ENCODE data around the gene MICU1. TPM values are rescaled to one million over a fixed set of nuclear protein-coding genes. Genes with fewer than 3 reads are reported as not detected.
"Not testable (repeated sequence)": the region's sequence is repeated elsewhere in the genome, so short reads cannot be mapped to it uniquely, and the experiment has no call there.

MICU1 gene
- total RNA-seq, 1 donor from 2014 or later: 29.2 TPM

DNA sequence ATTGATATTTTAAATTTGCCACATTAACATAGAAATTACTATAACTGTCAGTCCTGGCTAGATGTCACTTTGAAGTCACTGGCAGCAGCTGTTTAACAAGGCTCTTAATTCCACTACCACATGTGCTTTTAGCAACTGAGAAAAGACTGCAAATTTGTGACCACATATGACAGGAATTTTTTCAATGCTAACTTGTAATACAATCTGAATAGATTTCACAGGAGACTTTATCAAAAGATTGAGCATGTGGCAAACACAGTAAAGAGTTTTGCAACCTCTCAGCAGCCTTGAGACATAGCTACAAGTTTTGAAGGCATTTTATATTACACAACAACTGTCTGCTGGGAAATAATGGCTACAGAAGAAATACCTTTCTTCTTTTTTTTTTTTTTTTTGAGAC, 73.0 kb downstream of the MICU1 start:
- Histone ChIP-seq H3K27ac (no peak overlapping the region), H3K4me3 (no peak overlapping the region), H3K27me3 (no peaks in the 10 kb centered on the region), H3K9me3 (no peaks in the 10 kb centered on the region), H3K4me1 (no peaks in the 10 kb centered on the region), H3K36me3 (peaks cover 0 to 31% of the 10 kb centered on the region in 2 donors)
- intact Hi-C loops (cut with DNase I): no loop called here
- TF ChIP-seq, protein P1, sequence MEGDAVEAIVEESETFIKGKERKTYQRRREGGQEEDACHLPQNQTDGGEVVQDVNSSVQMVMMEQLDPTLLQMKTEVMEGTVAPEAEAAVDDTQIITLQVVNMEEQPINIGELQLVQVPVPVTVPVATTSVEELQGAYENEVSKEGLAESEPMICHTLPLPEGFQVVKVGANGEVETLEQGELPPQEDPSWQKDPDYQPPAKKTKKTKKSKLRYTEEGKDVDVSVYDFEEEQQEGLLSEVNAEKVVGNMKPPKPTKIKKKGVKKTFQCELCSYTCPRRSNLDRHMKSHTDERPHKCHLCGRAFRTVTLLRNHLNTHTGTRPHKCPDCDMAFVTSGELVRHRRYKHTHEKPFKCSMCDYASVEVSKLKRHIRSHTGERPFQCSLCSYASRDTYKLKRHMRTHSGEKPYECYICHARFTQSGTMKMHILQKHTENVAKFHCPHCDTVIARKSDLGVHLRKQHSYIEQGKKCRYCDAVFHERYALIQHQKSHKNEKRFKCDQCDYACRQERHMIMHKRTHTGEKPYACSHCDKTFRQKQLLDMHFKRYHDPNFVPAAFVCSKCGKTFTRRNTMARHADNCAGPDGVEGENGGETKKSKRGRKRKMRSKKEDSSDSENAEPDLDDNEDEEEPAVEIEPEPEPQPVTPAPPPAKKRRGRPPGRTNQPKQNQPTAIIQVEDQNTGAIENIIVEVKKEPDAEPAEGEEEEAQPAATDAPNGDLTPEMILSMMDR (IDR thresholded peaks at IDR 0.05): no peak
- TF ChIP-seq POLR2A (IDR thresholded peaks at IDR 0.05): no peak
- no peak for TF ChIP-seq POLR2AphosphoS5 (IDR thresholded peaks at IDR 0.05; ENCODE audit: insufficient read depth in 1 of 2, low read depth in 1 of 2)
- no peak for DNase-seq (ENCODE audit: extremely low spot score in 2 of 2)

DNA sequence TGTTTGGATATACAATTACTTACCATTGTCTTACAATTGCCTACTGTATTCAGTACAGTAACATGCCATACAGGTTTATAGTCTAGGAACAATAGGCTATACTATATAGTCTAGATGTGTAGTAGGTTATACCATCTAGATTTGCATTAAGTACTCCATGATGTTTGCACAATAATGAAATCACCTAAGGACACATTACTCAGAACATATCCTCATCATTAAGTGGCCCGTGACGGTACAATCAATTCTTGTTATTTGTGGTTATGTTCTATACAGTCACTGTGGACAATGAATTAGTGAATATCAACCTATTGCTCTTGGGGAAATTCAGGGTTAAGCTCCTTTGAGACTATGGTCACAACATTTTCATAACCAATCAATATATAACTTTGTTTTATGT, 75.6 kb downstream of the MICU1 start:
- Histone ChIP-seq H3K27me3 (no peaks in the 10 kb centered on the region), H3K9me3 (no peaks in the 10 kb centered on the region), H3K36me3 (peaks cover 0 to 48% of the 10 kb centered on the region in 2 donors), H3K27ac (no peak overlapping the region), H3K4me1 (no peaks in the 10 kb centered on the region), H3K4me3 (no peak overlapping the region)
- TF ChIP-seq, protein P1 (IDR thresholded peaks at IDR 0.05): no peak
- TF ChIP-seq POLR2A (IDR thresholded peaks at IDR 0.05) (no peak), POLR2AphosphoS5 (IDR thresholded peaks at IDR 0.05; ENCODE audit: insufficient read depth in 1 of 2, low read depth in 1 of 2) (no peak)
- intact Hi-C loops (cut with DNase I): no loop called here
- no peak for DNase-seq (ENCODE audit: extremely low spot score in 2 of 2)

DNA sequence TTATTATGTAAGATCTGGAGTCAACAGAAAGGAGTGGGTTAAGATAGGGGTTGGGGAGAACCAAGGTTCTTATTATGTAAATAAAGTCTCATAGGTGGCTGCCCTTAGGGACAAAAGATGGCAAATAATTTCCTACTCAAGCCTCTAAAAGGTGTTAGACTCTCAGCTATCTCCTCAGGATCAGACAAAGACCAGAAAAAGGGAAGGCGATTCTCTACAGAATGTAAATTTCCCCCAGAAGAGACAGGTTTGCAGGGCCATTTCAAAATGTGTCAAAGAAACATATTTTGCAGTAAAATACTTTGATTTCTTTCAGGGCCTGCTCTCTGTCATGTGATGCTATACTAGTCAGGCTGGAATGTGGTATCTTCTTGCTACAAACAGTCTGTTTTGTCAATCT, 80.3 kb downstream of the MICU1 start:
- H3K4me1 ChIP-seq: no peaks in the 10 kb centered on the region
- H3K9me3 ChIP-seq: no peaks in the 10 kb centered on the region
- H3K36me3 ChIP-seq: peaks cover 0 to 55% of the 10 kb centered on the region in 2 donors
- H3K27me3 ChIP-seq: no peaks in the 10 kb centered on the region
- no peak for DNase-seq (ENCODE audit: extremely low spot score in 2 of 2)
- H3K4me3 ChIP-seq: no peak overlapping the region
- intact Hi-C loops (cut with DNase I): no loop called here
- TF ChIP-seq, protein P1 (IDR thresholded peaks at IDR 0.05): no peak
- TF ChIP-seq POLR2AphosphoS5 (IDR thresholded peaks at IDR 0.05; ENCODE audit: insufficient read depth in 1 of 2, low read depth in 1 of 2) (no peak), POLR2A (IDR thresholded peaks at IDR 0.05) (no peak)
- no peak overlapping the region for H3K27ac ChIP-seq

DNA sequence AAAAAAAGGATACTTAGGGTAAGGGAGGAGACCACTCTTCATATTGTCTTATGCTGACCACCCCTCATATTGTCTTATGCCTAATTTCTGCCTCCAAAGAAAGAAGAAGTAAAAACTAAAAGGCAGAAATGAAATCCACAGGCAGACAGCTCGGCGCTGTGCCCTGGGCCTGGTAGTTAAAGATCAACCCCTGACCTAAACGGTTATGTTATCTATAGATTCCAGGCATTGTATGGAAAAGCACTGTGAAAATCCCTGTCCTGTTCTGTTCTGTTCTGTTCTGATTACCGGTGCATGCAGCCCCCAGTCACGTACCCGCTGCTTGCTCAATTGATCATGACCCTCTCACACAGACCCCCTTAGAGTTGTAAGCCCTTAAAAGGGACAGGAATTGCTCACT, 82.0 kb downstream of the MICU1 start:
- H3K27ac ChIP-seq; H3K4me3 ChIP-seq; H3K9me3 ChIP-seq; DNase-seq (ENCODE audit: extremely low spot score in 2 of 2); H3K4me1 ChIP-seq; intact Hi-C loops (cut with DNase I); H3K27me3 ChIP-seq: not testable (repeated sequence)
- peaks cover 0 to 39% of the 10 kb centered on the region in 2 donors for H3K36me3 ChIP-seq

- H3K4me1 ChIP-seq: no peaks in the 10 kb centered on the region
- peaks cover 0 to 28% of the 10 kb centered on the region in 2 donors for H3K36me3 ChIP-seq
Observed at GRCh38 chr10:72542396-72542815, 83.5 kb downstream of the MICU1 start.

More at GRCh38 chr10:72542396-72542815, 83.5 kb downstream of the MICU1 start:
- Histone ChIP-seq H3K9me3 (no peaks in the 10 kb centered on the region), H3K27me3 (no peaks in the 10 kb centered on the region), H3K27ac (no peak overlapping the region), H3K4me3 (no peak overlapping the region)
- intact Hi-C loops (cut with DNase I): no loop called here
- no peak for TF ChIP-seq POLR2A (IDR thresholded peaks at IDR 0.05)
- TF ChIP-seq POLR2AphosphoS5 (IDR thresholded peaks at IDR 0.05; ENCODE audit: insufficient read depth in 1 of 2, low read depth in 1 of 2): no peak
- TF ChIP-seq, protein P1 (IDR thresholded peaks at IDR 0.05): no peak
- DNase-seq (ENCODE audit: extremely low spot score in 2 of 2): no peak
